HG02981 (cell line): ENCODE measurements around the gene EVI2A.
"Not testable (repeated sequence)": the region's sequence is repeated elsewhere in the genome, so short reads cannot be mapped to it uniquely, and the experiment has no call there.

Experiments used
- ATAC-seq: cut with Tn5 transposase; IDR thresholded peaks from one replicate; pipeline ENCODE4 v1.9.1; 2021; ENCODE audit warnings: mild to moderate bottlenecking, moderate library complexity; ENCODE audit not compliant: unreplicated experiment

EVI2A gene

DNA sequence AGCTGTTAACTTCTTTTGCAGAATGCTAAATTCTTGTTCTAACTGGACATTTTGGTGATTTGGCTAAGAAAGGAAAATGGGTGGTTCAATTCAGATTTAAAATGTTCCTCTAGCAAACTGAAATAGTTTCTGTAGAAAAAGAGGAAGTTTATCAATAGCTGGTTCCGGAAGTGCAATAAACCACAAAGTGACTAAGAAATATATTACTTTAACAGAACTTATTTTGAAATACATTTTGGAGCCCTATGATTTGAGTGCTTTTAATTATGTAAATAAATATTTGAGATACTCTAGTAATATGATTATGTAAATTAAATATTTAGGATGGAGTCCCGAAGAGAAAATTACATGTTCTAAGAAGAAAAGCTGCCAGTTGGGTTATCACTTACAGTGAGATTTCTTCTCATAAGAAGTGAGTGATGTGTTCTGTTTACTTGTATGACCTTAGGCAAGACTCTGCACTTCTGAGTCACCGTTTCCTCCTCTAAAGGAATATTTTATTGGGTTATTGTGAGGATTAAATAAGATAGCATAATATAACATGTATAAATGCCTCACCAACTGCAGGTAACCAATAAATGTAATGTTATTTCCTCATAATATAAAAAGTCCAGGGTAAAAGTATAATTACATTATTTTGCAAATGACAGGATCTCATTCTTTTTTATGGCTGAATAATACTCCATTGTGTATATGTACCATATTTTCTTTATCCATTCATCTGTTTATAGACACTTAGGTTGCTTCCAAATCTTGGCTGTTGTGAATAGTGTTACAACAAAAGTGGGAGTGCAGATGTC, 7.2 kb downstream of the EVI2A start, which contains the start of gene EVI2B:
EVI2B (minus strand) TSS at position 73 of the 800 bp plus-strand sequence. CDS start 8,445 bp downstream, outside the sequence.
- ATAC-seq: no peak

- ATAC-seq: not testable (repeated sequence)
Observed at GRCh38 chr17:31312223-31312622, 9.2 kb downstream of the EVI2A start.

GRCh38 chr17:31311526-31311925, 9.9 kb downstream of the EVI2A start:
- no peak for ATAC-seq

GRCh38 chr17:31310886-31311285, 10.5 kb downstream of the EVI2A start:
- ATAC-seq: no peak

DNA sequence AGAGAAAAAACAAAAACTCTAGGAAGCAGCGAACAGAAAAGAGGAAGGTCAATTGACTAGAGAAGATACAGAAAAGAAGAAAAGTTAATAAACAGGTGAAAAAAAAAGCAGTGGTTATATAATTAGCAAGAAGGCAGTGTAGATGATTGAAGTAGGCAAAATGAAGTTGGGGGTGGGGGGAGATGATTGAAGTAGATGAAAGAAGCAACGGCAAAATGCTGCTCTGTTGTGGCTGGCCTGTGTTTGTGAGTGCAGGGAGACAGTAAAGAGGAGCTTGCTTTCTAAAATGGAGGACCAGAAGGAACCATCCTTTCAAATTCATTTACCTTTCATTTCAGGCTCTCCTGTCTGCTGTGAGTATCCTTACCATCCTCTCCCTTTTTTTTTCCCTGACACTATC, 11.2 kb downstream of the EVI2A start:
- no peak for ATAC-seq

- no peak for ATAC-seq
Observed at GRCh38 chr17:31309556-31309955, 11.9 kb downstream of the EVI2A start.

- ATAC-seq: no peak
Observed at GRCh38 chr17:31308372-31309334, 12.8 kb downstream of the EVI2A start.

GRCh38 chr17:31307640-31308039, 13.8 kb downstream of the EVI2A start:
- ATAC-seq: no peak

GRCh38 chr17:31299624-31300023, 21.8 kb downstream of the EVI2A start:
- ATAC-seq: no peak

GRCh38 chr17:31297090-31297489, 24.3 kb downstream of the EVI2A start, which contains the start of gene OMG:
OMG (minus strand) TSS chr17:31297239; CDS start chr17:31296331, 908 bp downstream.
- no peak for ATAC-seq

DNA sequence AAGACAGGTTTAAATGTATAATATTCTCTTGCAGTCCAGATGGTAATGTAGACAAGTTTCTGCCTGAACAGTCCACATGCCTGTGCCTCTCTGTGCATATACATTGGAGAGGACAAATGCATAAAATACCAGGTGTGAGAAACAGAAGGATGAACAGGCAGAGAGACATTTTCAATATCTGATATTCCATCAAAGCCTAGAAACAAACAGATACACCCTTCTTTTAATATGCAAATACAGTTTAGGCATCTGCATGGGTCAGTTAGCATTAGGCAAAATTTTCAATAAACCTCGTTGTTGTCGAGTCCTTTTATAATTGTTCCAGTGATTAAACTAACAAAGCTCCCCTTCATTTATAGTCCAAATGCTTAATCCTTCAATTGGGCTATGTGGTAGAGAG, 25.3 kb downstream of the EVI2A start:
- no peak for ATAC-seq

- ATAC-seq: no peak
Observed at GRCh38 chr17:31295489-31295871, 25.9 kb downstream of the EVI2A start.

- ATAC-seq: no peak
Observed at GRCh38 chr17:31294820-31295488, 26.5 kb downstream of the EVI2A start.

GRCh38 chr17:31294231-31294630, 27.2 kb downstream of the EVI2A start:
- no peak for ATAC-seq

DNA sequence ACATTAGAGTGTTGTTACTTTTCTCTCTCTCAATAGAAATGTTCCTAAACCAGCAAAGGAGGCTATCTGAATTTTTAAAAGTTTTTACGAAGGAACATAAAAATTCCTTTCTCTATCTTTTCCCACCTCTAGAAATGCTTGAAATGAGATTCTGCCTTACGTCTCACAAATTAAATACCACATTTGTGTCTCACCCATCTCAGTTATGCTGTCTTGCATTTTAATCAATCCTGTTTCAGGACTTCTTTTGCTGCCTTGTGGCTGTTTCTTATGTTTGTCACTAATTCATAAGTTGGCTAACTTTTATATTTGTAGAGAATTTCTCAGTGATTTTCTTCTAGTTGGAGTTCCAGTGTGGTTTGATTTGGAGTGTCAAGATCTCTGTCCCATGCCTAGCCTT, 27.8 kb downstream of the EVI2A start:
- ATAC-seq: no peak

GRCh38 chr17:31291820-31292219, 29.6 kb downstream of the EVI2A start:
- no peak for ATAC-seq

GRCh38 chr17:31289790-31290189, 31.6 kb downstream of the EVI2A start:
- ATAC-seq: no peak

GRCh38 chr17:31287932-31288331, 33.5 kb downstream of the EVI2A start:
- not testable (repeated sequence) for ATAC-seq

GRCh38 chr17:31286587-31286986, 34.8 kb downstream of the EVI2A start:
- ATAC-seq: no peak

DNA sequence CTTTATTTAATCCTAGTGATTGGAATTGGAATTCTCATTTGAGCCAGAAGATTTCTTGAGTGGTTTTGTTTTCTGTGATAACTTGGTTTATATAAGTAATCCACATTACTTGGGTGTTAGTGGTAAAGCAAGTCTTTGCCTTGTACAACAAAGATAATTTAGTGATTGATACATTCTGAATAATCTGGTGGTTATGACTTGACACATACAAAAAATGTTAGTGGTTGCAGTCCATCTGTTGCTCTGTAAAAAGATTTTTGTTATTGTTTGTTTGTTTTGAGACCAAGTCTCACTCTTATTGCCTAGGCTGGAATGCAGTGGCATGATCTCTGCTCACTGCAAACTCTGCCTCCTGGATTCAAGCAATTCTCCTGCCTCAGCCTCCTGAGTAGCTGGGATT, 37.6 kb downstream of the EVI2A start:
- no peak for ATAC-seq

DNA sequence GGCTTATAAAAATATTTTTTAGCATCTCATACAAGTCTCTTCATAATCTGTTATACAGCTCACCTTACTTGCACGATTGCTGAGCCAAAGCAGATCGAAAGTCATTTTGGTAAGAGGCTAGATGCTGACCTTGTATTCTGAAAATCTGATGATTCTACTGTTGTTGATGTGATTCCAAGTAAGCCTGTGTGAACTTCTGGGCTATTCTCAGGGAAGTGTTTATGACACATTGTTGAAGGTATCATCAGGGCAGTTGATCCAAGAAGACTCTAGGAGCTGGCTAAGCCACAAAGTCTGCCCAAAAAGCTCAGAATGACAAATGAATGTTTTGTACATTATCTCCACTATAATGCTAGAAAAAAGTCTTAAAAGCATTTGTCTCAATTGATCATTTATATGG, 40.4 kb downstream of the EVI2A start:
- no peak for ATAC-seq
